Measurements from ENCODE around the gene PICK1.
"Not testable (repeated sequence)": the region's sequence is repeated elsewhere in the genome, so short reads cannot be mapped to it uniquely, and the experiment has no call there.

The PICK1 gene

GRCh38 chr22:38073150-38074130 is 16.2 kb downstream of the PICK1 start:
- FAIRE-seq (no peak), DNase-seq (ENCODE audit: insufficient read length, low spot score) (no peak)

- FAIRE-seq, result no peak
- DNase-seq (ENCODE audit: insufficient read length, low spot score), result no peak
Observed at GRCh38 chr22:38074181-38075104, 17.2 kb downstream of the PICK1 start.

GRCh38 chr22:38075105-38075825 is 18.1 kb downstream of the PICK1 start:
- no peak for DNase-seq (ENCODE audit: insufficient read length, low spot score)
- no peak for FAIRE-seq

GRCh38 chr22:38075961-38076360 is 18.8 kb downstream of the PICK1 start:
- DNase-seq (ENCODE audit: insufficient read length, low spot score) (no peak), FAIRE-seq (no peak)

- DNase-seq (ENCODE audit: insufficient read length, low spot score) (no peak), FAIRE-seq (no peak)
Observed at GRCh38 chr22:38077096-38077495, 19.9 kb downstream of the PICK1 start.

GRCh38 chr22:38077595-38077994 is 20.4 kb downstream of the PICK1 start:
- DNase-seq (ENCODE audit: insufficient read length, low spot score) (no peak), FAIRE-seq (no peak)

- DNase-seq (ENCODE audit: insufficient read length, low spot score) (no peak), FAIRE-seq (no peak)
Observed at GRCh38 chr22:38078046-38078840, 21.0 kb downstream of the PICK1 start.

- DNase-seq (ENCODE audit: insufficient read length, low spot score); FAIRE-seq: not testable (repeated sequence)
Observed at GRCh38 chr22:38079208-38079607, 22.0 kb downstream of the PICK1 start.

- no peak for DNase-seq (ENCODE audit: insufficient read length, low spot score)
- no peak for FAIRE-seq
Observed at GRCh38 chr22:38079804-38080203, 22.6 kb downstream of the PICK1 start.

- no peak for FAIRE-seq
- DNase-seq (ENCODE audit: insufficient read length, low spot score), result no peak
Observed at GRCh38 chr22:38080474-38080849, 23.3 kb downstream of the PICK1 start.

- FAIRE-seq (no peak), DNase-seq (ENCODE audit: insufficient read length, low spot score) (no peak)
Observed at GRCh38 chr22:38080850-38081635, 23.8 kb downstream of the PICK1 start.

GRCh38 chr22:38081636-38081940 is 24.4 kb downstream of the PICK1 start:
- no peak for FAIRE-seq
- no peak for DNase-seq (ENCODE audit: insufficient read length, low spot score)

- DNase-seq (ENCODE audit: insufficient read length, low spot score) (no peak), FAIRE-seq (no peak)
Observed at GRCh38 chr22:38081941-38082828, 25.0 kb downstream of the PICK1 start.

- no peak for DNase-seq (ENCODE audit: insufficient read length, low spot score)
- no peak for FAIRE-seq
Observed at GRCh38 chr22:38082986-38083710, 25.9 kb downstream of the PICK1 start.

- DNase-seq (ENCODE audit: insufficient read length, low spot score), result no peak
- FAIRE-seq, result no peak
Observed at GRCh38 chr22:38083931-38084631, 26.9 kb downstream of the PICK1 start, which contains the start of gene SLC16A8. Gene SLC16A8 (minus strand): TSS chr22:38084184. CDS start chr22:38082873, 1,311 bp downstream.

- FAIRE-seq, result no peak
Observed at GRCh38 chr22:38085056-38085455, 27.9 kb downstream of the PICK1 start.

GRCh38 chr22:38085501-38085900 is 28.3 kb downstream of the PICK1 start:
- no peak for DNase-seq (ENCODE audit: insufficient read length, low spot score)

More at GRCh38 chr22:38085056-38085455, 27.9 kb downstream of the PICK1 start:
- DNase-seq (ENCODE audit: insufficient read length, low spot score), result no peak

More at GRCh38 chr22:38085501-38085900, 28.3 kb downstream of the PICK1 start:
- FAIRE-seq, result no peak

Data from GM19239 (cell line).